HCT116 (cell line): ENCODE measurements around the gene TSSK6.

Experiments used
- CBX3 ChIP-seq: IDR thresholded peaks from 2 replicates; pipeline ENCODE4 v1.6.1; 2012; ENCODE audit warnings: low read depth
- CTCF ChIP-seq, 3 experiments: fragments of 200-600 bp in 1 of 3; sonication (generic) in 1 of 3; IDR thresholded peaks in 2 of 3; conservative IDR thresholded peaks in 1 of 3; 2 replicates each; pipeline ENCODE4 v1.5.1; 2012 to 2017; ENCODE audit warnings: low read depth in 2 of 3, low read length in 2 of 3, antibody characterized with exemption in 1 of 3, borderline replicate concordance in 1 of 3, control low read depth in 1 of 3, mild to moderate bottlenecking in 1 of 3, mixed read lengths in 1 of 3, mixed run types in 1 of 3, moderate library complexity in 1 of 3; ENCODE audit not compliant: insufficient read depth in 1 of 3
- ELF1 ChIP-seq: IDR thresholded peaks from 2 replicates; pipeline ENCODE4 v1.6.1; 2012; ENCODE audit warnings: low read depth, borderline replicate concordance
- EZH2 ChIP-seq: fragments of 200-600 bp; sonication (generic); IDR thresholded peaks from 2 replicates; pipeline ENCODE4 v1.6.1; 2017; ENCODE audit warnings: antibody characterized with exemption, mixed run types
- MAX ChIP-seq: IDR thresholded peaks from 2 replicates; pipeline ENCODE4 v1.6.1; 2012
- POLR2A ChIP-seq: IDR thresholded peaks from 2 replicates; pipeline ENCODE4 v1.7.0; 2011; ENCODE audit warnings: borderline replicate concordance; ENCODE audit not compliant: insufficient read depth, insufficient read length; ENCODE audit errors: extremely low read depth
- POLR2AphosphoS5 ChIP-seq: IDR thresholded peaks from 2 replicates; pipeline ENCODE4 v1.6.1; 2011; ENCODE audit warnings: mild to moderate bottlenecking, low read depth, low read length, moderate library complexity
- REST ChIP-seq: IDR thresholded peaks from 2 replicates; pipeline ENCODE4 v1.6.1; 2012; ENCODE audit warnings: low read depth
- SIN3A ChIP-seq: IDR thresholded peaks from 2 replicates; pipeline ENCODE4 v1.6.1; 2012; ENCODE audit warnings: low read depth
- SP1 ChIP-seq: IDR thresholded peaks from 2 replicates; pipeline ENCODE4 v1.6.1; 2012; ENCODE audit warnings: low read depth
- SRF ChIP-seq: IDR thresholded peaks from 2 replicates; pipeline ENCODE4 v1.6.1; 2012; ENCODE audit warnings: low read depth
- ZBTB33 ChIP-seq: IDR thresholded peaks from 2 replicates; pipeline ENCODE4 v1.6.1; 2011; ENCODE audit warnings: mild to moderate bottlenecking, low read length, moderate library complexity; ENCODE audit not compliant: insufficient replicate concordance; ENCODE audit errors: extremely low read depth
- ZFX ChIP-seq: fragments of 450-650 bp; IDR thresholded peaks from 2 replicates; pipeline ENCODE4 v1.6.1; 2017

- TF ChIP-seq CTCF (IDR thresholded peaks at IDR 0.05 in 2 of 3, conservative IDR thresholded peaks at IDR 0.05 in 1 of 3; ENCODE audit: borderline replicate concordance in 1 of 3, insufficient read depth in 1 of 3, low read depth in 2 of 3, low read length in 2 of 3) (no peak), MAX (no peak), POLR2A (no peak), REST (no peak), CBX3 (no peak), EZH2 (no peak), SRF (no peak), ELF1 (no peak), POLR2AphosphoS5 (no peak), SIN3A (no peak), SP1 (no peak), ZFX (no peak), ZBTB33 (no peak)
These were observed at the start of gene TSSK6 for GRCh38 chr19:19514881-19515641.
